ENCODE data around the gene TEN1. TPM values are rescaled to one million over a fixed set of nuclear protein-coding genes. Genes with fewer than 3 reads are reported as not detected.

The TEN1 gene
- total and polyA plus RNA-seq, 4 donors: 12.0 to 30.0 (median 16.5) TPM

DNA sequence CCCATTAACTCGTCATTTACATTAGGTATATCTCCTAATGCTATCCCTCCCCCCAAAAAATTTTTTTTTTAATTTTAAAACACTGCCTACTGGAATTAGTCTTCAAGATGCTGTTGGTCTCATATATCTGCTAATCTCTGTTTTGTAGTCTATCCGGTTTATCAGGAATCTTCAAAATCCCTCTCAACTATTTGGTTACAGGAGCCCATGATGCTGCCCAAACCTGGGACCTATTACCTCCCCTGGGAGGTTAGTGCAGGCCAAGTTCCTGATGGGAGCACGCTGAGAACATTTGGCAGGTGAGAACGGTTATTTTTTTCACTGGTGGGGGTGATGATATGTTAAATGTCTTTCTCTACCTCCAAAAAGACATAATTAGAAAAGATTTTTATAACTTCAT is 6.9 kb downstream of the TEN1 start:
- Histone ChIP-seq H3K27me3 (ENCODE audit: control insufficient read depth in 4 of 4, insufficient read depth in 4 of 4, low read length in 3 of 4) (no peaks in the 10 kb centered on the region), H3K9ac (ENCODE audit: low read depth in 1 of 2, low read length in 2 of 2) (no peak overlapping the region), H3K4me1 (ENCODE audit: control insufficient read depth in 4 of 4, insufficient read depth in 4 of 4, low read length in 3 of 4) (peaks cover 3 to 20% (median 13%) of the 10 kb centered on the region in 4 donors), H3K36me3 (ENCODE audit: control insufficient read depth in 4 of 4, insufficient read depth in 3 of 4, low read depth in 1 of 4, low read length in 3 of 4) (peaks cover 0 to 4% (median 0%) of the 10 kb centered on the region in 4 donors), H3K4me3 (ENCODE audit: low read depth in 1 of 3, low read length in 3 of 3) (no peak overlapping the region), H3K9me3 (ENCODE audit: control insufficient read depth in 4 of 4, low read length in 3 of 4) (no peaks in the 10 kb centered on the region), H3K27ac (ENCODE audit: low read depth in 1 of 2, low read length in 2 of 2) (no peak overlapping the region)
- 98% methylated on average over 4 of the region's 4 CpGs for WGBS
- TF ChIP-seq, protein P1, sequence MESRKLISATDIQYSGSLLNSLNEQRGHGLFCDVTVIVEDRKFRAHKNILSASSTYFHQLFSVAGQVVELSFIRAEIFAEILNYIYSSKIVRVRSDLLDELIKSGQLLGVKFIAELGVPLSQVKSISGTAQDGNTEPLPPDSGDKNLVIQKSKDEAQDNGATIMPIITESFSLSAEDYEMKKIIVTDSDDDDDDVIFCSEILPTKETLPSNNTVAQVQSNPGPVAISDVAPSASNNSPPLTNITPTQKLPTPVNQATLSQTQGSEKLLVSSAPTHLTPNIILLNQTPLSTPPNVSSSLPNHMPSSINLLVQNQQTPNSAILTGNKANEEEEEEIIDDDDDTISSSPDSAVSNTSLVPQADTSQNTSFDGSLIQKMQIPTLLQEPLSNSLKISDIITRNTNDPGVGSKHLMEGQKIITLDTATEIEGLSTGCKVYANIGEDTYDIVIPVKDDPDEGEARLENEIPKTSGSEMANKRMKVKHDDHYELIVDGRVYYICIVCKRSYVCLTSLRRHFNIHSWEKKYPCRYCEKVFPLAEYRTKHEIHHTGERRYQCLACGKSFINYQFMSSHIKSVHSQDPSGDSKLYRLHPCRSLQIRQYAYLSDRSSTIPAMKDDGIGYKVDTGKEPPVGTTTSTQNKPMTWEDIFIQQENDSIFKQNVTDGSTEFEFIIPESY (IDR thresholded peaks at IDR 0.05): no peak
- TF ChIP-seq, protein P2, sequence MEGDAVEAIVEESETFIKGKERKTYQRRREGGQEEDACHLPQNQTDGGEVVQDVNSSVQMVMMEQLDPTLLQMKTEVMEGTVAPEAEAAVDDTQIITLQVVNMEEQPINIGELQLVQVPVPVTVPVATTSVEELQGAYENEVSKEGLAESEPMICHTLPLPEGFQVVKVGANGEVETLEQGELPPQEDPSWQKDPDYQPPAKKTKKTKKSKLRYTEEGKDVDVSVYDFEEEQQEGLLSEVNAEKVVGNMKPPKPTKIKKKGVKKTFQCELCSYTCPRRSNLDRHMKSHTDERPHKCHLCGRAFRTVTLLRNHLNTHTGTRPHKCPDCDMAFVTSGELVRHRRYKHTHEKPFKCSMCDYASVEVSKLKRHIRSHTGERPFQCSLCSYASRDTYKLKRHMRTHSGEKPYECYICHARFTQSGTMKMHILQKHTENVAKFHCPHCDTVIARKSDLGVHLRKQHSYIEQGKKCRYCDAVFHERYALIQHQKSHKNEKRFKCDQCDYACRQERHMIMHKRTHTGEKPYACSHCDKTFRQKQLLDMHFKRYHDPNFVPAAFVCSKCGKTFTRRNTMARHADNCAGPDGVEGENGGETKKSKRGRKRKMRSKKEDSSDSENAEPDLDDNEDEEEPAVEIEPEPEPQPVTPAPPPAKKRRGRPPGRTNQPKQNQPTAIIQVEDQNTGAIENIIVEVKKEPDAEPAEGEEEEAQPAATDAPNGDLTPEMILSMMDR (IDR thresholded peaks at IDR 0.05; ENCODE audit: low read depth, low read length, missing input control): no peak
- TF ChIP-seq RXRA (IDR thresholded peaks at IDR 0.05) (no peak), HNF4A (conservative IDR thresholded peaks at IDR 0.05) (no peak), FOXA1 (IDR thresholded peaks at IDR 0.05) (no peak), NR2F2 (IDR thresholded peaks at IDR 0.05) (no peak), TAF1 (conservative IDR thresholded peaks at IDR 0.05) (no peak), HNF4G (IDR thresholded peaks at IDR 0.05) (no peak), SP1 (IDR thresholded peaks at IDR 0.05) (no peak), FOXA2 (IDR thresholded peaks at IDR 0.05) (no peak), JUND (IDR thresholded peaks at IDR 0.05) (no peak), GABPA (IDR thresholded peaks at IDR 0.05 in 1 of 2, conservative IDR thresholded peaks at IDR 0.05 in 1 of 2) (no peak)
- TF ChIP-seq, protein P3, sequence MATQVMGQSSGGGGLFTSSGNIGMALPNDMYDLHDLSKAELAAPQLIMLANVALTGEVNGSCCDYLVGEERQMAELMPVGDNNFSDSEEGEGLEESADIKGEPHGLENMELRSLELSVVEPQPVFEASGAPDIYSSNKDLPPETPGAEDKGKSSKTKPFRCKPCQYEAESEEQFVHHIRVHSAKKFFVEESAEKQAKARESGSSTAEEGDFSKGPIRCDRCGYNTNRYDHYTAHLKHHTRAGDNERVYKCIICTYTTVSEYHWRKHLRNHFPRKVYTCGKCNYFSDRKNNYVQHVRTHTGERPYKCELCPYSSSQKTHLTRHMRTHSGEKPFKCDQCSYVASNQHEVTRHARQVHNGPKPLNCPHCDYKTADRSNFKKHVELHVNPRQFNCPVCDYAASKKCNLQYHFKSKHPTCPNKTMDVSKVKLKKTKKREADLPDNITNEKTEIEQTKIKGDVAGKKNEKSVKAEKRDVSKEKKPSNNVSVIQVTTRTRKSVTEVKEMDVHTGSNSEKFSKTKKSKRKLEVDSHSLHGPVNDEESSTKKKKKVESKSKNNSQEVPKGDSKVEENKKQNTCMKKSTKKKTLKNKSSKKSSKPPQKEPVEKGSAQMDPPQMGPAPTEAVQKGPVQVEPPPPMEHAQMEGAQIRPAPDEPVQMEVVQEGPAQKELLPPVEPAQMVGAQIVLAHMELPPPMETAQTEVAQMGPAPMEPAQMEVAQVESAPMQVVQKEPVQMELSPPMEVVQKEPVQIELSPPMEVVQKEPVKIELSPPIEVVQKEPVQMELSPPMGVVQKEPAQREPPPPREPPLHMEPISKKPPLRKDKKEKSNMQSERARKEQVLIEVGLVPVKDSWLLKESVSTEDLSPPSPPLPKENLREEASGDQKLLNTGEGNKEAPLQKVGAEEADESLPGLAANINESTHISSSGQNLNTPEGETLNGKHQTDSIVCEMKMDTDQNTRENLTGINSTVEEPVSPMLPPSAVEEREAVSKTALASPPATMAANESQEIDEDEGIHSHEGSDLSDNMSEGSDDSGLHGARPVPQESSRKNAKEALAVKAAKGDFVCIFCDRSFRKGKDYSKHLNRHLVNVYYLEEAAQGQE (IDR thresholded peaks at IDR 0.05): no peak
- no peak for DNase-seq (ENCODE audit: low spot score)

DNA sequence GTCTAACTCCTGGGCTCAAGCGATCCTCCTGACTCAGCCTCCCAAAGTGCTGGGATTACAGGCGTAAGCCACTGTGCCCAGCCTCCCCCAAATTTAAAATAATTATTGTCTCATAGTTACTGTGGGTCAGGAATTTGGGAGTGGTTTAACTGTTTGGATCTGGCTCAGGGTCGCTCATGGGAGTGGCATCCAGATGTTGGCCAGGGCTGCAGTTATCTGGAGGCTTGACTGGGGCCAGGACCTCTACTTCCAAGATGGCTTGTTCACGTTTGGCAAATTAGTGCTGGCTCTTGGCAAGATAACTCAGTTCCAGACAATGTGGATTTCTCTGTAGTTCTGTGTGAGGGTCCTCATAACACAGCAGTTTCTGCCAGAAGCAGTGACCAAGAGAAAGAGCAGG is 8.0 kb downstream of the TEN1 start:
- H3K4me1 ChIP-seq (ENCODE audit: control insufficient read depth in 4 of 4, insufficient read depth in 4 of 4, low read length in 3 of 4): peaks cover 3 to 13% (median 8%) of the 10 kb centered on the region in 4 donors
- H3K9ac ChIP-seq (ENCODE audit: low read depth in 1 of 2, low read length in 2 of 2): no peak overlapping the region
- H3K4me3 ChIP-seq (ENCODE audit: low read depth in 1 of 3, low read length in 3 of 3): no peak overlapping the region
- H3K27me3 ChIP-seq (ENCODE audit: control insufficient read depth in 4 of 4, insufficient read depth in 4 of 4, low read length in 3 of 4): no peaks in the 10 kb centered on the region
- H3K9me3 ChIP-seq (ENCODE audit: control insufficient read depth in 4 of 4, low read length in 3 of 4): no peaks in the 10 kb centered on the region
- WGBS: 88% methylated on average over 4 of the region's 4 CpGs
- no peak overlapping the region for H3K27ac ChIP-seq (ENCODE audit: low read depth in 1 of 2, low read length in 2 of 2)
- no peak for DNase-seq (ENCODE audit: low spot score)
- TF ChIP-seq, protein P4, sequence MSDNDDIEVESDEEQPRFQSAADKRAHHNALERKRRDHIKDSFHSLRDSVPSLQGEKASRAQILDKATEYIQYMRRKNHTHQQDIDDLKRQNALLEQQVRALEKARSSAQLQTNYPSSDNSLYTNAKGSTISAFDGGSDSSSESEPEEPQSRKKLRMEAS (IDR thresholded peaks at IDR 0.05): no peak
- no peak for TF ChIP-seq TAF1 (conservative IDR thresholded peaks at IDR 0.05)
- TF ChIP-seq RXRA (IDR thresholded peaks at IDR 0.05): no peak
- no peak for TF ChIP-seq HNF4A (conservative IDR thresholded peaks at IDR 0.05)
- TF ChIP-seq, protein P2 (IDR thresholded peaks at IDR 0.05; ENCODE audit: low read depth, low read length, missing input control): no peak
- no peak for TF ChIP-seq YY1 (IDR thresholded peaks at IDR 0.05)
- TF ChIP-seq, protein P3 (IDR thresholded peaks at IDR 0.05): no peak
- TF ChIP-seq JUND (IDR thresholded peaks at IDR 0.05): no peak
- TF ChIP-seq, protein P1 (IDR thresholded peaks at IDR 0.05): no peak
- TF ChIP-seq FOXA1 (IDR thresholded peaks at IDR 0.05): no peak
- no peak for TF ChIP-seq SP1 (IDR thresholded peaks at IDR 0.05)
- no peak for TF ChIP-seq HNF4G (IDR thresholded peaks at IDR 0.05)
- H3K36me3 ChIP-seq (ENCODE audit: control insufficient read depth in 4 of 4, insufficient read depth in 3 of 4, low read depth in 1 of 4, low read length in 3 of 4): peaks cover 0 to 6% (median 4%) of the 10 kb centered on the region in 4 donors

All from liver (tissue), 9 donors.